Measurements from ENCODE around the gene WRAP53. TPM values are rescaled to one million over a fixed set of nuclear protein-coding genes. Genes with fewer than 3 reads are reported as not detected.
A peak's percentile ranks its signal among the peaks of the same experiment; 100 is the strongest.

WRAP53 gene
- total and polyA plus RNA-seq, 2 of the 13 experiments (the other 11 are each of a cell fraction or from before 2014, with no cell fraction given) = 7.0 to 19.5 TPM

- TF ChIP-seq MXI1 (IDR thresholded peaks at IDR 0.05; ENCODE audit: borderline replicate concordance, low read depth, low read length) (peak; percentile 87; the same call in 2 of the 3 replicates), ZKSCAN8 (CRISPR knock-in tag; IDR thresholded peaks at IDR 0.05; ENCODE audit: borderline replicate concordance) (0 out of 2 replicates have a peak, but pooled peaks have one; percentile 3), TFDP2 (CRISPR knock-in tag; IDR thresholded peaks at IDR 0.05) (peak; percentile 34; the same call in 1 of the 2 replicates), MTF1 (CRISPR knock-in tag; IDR thresholded peaks at IDR 0.05) (no peak), IKZF4 (CRISPR knock-in tag; IDR thresholded peaks at IDR 0.05; ENCODE audit: borderline replicate concordance, low read depth, not compliant biosample characterization) (no peak), FOXA3 (CRISPR knock-in tag; IDR thresholded peaks at IDR 0.05) (no peak), PAXIP1 (CRISPR knock-in tag; conservative IDR thresholded peaks at IDR 0.05) (no peak), MXD4 (CRISPR knock-in tag; IDR thresholded peaks at IDR 0.05) (0 out of 2 replicates have a peak, but pooled peaks have one; percentile 40), SKIL (CRISPR knock-in tag; IDR thresholded peaks at IDR 0.05; ENCODE audit: borderline replicate concordance) (no peak), PAWR (CRISPR knock-in tag; IDR thresholded peaks at IDR 0.05; ENCODE audit: borderline replicate concordance) (no peak), DMAP1 (CRISPR knock-in tag; IDR thresholded peaks at IDR 0.05) (0 out of 2 replicates have a peak, but pooled peaks have one; percentile 34), PLRG1 (conservative IDR thresholded peaks at IDR 0.05) (no peak), FOXP1 (IDR thresholded peaks at IDR 0.05) (no peak), FOXP1 (CRISPR knock-in tag; IDR thresholded peaks at IDR 0.05) (0 out of 2 replicates have a peak, but pooled peaks have one; percentile 9), SRF (IDR thresholded peaks at IDR 0.05; ENCODE audit: low read depth, low read length) (no peak; the same call in 1 of the 2 replicates), SNAPC5 (CRISPR knock-in tag; IDR thresholded peaks at IDR 0.05; ENCODE audit: borderline replicate concordance) (no peak), GMEB2 (CRISPR knock-in tag; IDR thresholded peaks at IDR 0.05; ENCODE audit: low read depth) (peak; percentile 46; the same call in 1 of the 2 replicates), GABPA (IDR thresholded peaks at IDR 0.05; ENCODE audit: low read depth, low read length) (peak; percentile 80), GABPA (CRISPR knock-in tag; IDR thresholded peaks at IDR 0.05; ENCODE audit: low read depth) (peak; percentile 90)
Measured at GRCh38 chr17:7685533-7686221, 2.6 kb upstream of the WRAP53 start (continued).
